Neural cell (in vitro differentiated cells): ENCODE data around the gene DPYD. TPM values are rescaled to one million over a fixed set of nuclear protein-coding genes. Genes with fewer than 3 reads are reported as not detected.

Experiments used
- H2AFZ ChIP-seq: fragments of 200-600, 300-800 bp; sonication (generic), shearing (Covaris generic); 2 replicates; pipeline ENCODE4 v1.6.0; 2014; ENCODE audit warnings: low read depth, mild to moderate bottlenecking, antibody characterized with exemption, low read length, moderate library complexity
- H3F3A ChIP-seq: fragments of 200-600 bp; shearing (Covaris generic); 2 replicates; pipeline ENCODE4 v1.6.1; 2016; ENCODE audit warnings: mild to moderate bottlenecking, moderate library complexity, mixed read lengths, antibody characterized with exemption, low read length; ENCODE audit not compliant: insufficient read depth, poor library complexity, severe bottlenecking
- H3K27ac ChIP-seq: fragments of 200-600, 300-800 bp; sonication (generic), shearing (Covaris generic); 2 replicates; pipeline ENCODE4 v1.5.1; 2014; ENCODE audit warnings: mild to moderate bottlenecking, low read length, moderate library complexity
- H3K27me3 ChIP-seq: fragments of 300-800, 200-600 bp; sonication (generic), shearing (Covaris generic); 2 replicates; pipeline ENCODE4 v1.6.0; 2014; ENCODE audit warnings: mild to moderate bottlenecking, low read depth, low read length, moderate library complexity; ENCODE audit not compliant: insufficient read depth
- H3K36me3 ChIP-seq: fragments of 300-800, 200-600 bp; sonication (generic), shearing (Covaris generic); 2 replicates; pipeline ENCODE4 v1.5.1; 2014; ENCODE audit warnings: mild to moderate bottlenecking, antibody characterized with exemption, low read length, moderate library complexity; ENCODE audit not compliant: insufficient read depth
- H3K4me2 ChIP-seq: fragments of 300-800, 200-600 bp; sonication (generic), shearing (Covaris generic); 2 replicates; pipeline ENCODE4 v1.6.0; 2014; ENCODE audit warnings: mild to moderate bottlenecking, low read length
- H3K4me3 ChIP-seq: fragments of 300-800, 200-600 bp; sonication (generic), shearing (Covaris generic); 2 replicates; pipeline ENCODE4 v1.5.1; 2014; ENCODE audit warnings: mild to moderate bottlenecking, low read length, moderate library complexity
- H3K79me2 ChIP-seq: fragments of 200-600 bp; shearing (Covaris generic); replicated peaks from 2 replicates; pipeline ENCODE4 v1.6.0; 2014; ENCODE audit warnings: mild to moderate bottlenecking, low read length, moderate library complexity; ENCODE audit not compliant: insufficient read depth
- H3K9ac ChIP-seq: fragments of 300-800, 200-600 bp; sonication (generic), shearing (Covaris generic); 2 replicates; pipeline ENCODE4 v1.6.1; 2016; ENCODE audit warnings: mild to moderate bottlenecking, low read length, mixed read lengths
- H3K9me2 ChIP-seq: fragments of 200-600 bp; shearing (Covaris generic); 2 replicates; pipeline ENCODE4 v1.6.1; 2016; ENCODE audit warnings: mild to moderate bottlenecking, low read length, mixed read lengths; ENCODE audit not compliant: insufficient read depth
- H3K9me3 ChIP-seq: fragments of 200-600, 300-800 bp; sonication (generic), shearing (Covaris generic); 2 replicates; pipeline ENCODE4 v1.6.1; 2016; ENCODE audit warnings: mild to moderate bottlenecking, mixed run types, low read length, moderate library complexity, mixed read lengths
- H4K20me1 ChIP-seq: fragments of 200-600 bp; shearing (Covaris generic); 2 replicates; pipeline ENCODE4 v1.6.1; 2016; ENCODE audit warnings: mild to moderate bottlenecking, mixed run types; ENCODE audit not compliant: insufficient read depth
- CTCF ChIP-seq: fragments of 450-650 bp; IDR thresholded peaks from 2 replicates; pipeline ENCODE4 v1.5.1; 2014; ENCODE audit warnings: antibody characterized with exemption, mild to moderate bottlenecking, moderate library complexity; ENCODE audit not compliant: poor library complexity, severe bottlenecking
- EP300 ChIP-seq: fragments of 450-650 bp; conservative IDR thresholded peaks from 2 replicates; pipeline ENCODE4 v1.6.1; 2014; ENCODE audit warnings: antibody characterized with exemption, mild to moderate bottlenecking, moderate library complexity; ENCODE audit not compliant: poor library complexity, severe bottlenecking
- EZH2 ChIP-seq: fragments of 200-600, 300-800 bp; shearing (Covaris generic), sonication (generic); IDR thresholded peaks from 2 replicates; pipeline ENCODE4 v1.6.1; 2014; ENCODE audit warnings: antibody characterized with exemption, low read length, borderline replicate concordance, mild to moderate bottlenecking; ENCODE audit not compliant: insufficient read depth, poor library complexity, severe bottlenecking
- MXI1 ChIP-seq: fragments of 450-650 bp; conservative IDR thresholded peaks from 2 replicates; pipeline ENCODE4 v1.6.1; 2014; ENCODE audit warnings: antibody characterized with exemption, mild to moderate bottlenecking; ENCODE audit not compliant: poor library complexity, severe bottlenecking
- POLR2AphosphoS5 ChIP-seq: IDR thresholded peaks from 2 replicates; pipeline ENCODE4 v1.6.1; 2012
- RAD21 ChIP-seq: fragments of 450-650 bp; conservative IDR thresholded peaks from 2 replicates; pipeline ENCODE4 v1.6.1; 2014; ENCODE audit warnings: antibody characterized with exemption, mild to moderate bottlenecking, moderate library complexity
- SMC3 ChIP-seq: fragments of 450-650 bp; conservative IDR thresholded peaks from 2 replicates; pipeline ENCODE4 v1.6.1; 2014; ENCODE audit warnings: antibody characterized with exemption, mild to moderate bottlenecking, moderate library complexity; ENCODE audit not compliant: poor library complexity
- TAF1 ChIP-seq: IDR thresholded peaks from 2 replicates; pipeline ENCODE4 v1.6.1; 2012; ENCODE audit warnings: low read depth
- polyA plus RNA-seq: library from polyadenylated mRNA; depleted of rRNA; stranded (reverse); fragments of >200 nt; gene quantifications from 2 replicates; pipeline ENCODE4 v1.2.3, GENCODE V29; 2014
- TF ChIP-seq, protein P1 (sequence below): IDR thresholded peaks from 2 replicates; pipeline ENCODE4 v1.6.1; 2012; ENCODE audit warnings: borderline replicate concordance

Gene DPYD
- polyA plus RNA-seq, 1 donor from 2014 or later = 6.7 TPM

DNA sequence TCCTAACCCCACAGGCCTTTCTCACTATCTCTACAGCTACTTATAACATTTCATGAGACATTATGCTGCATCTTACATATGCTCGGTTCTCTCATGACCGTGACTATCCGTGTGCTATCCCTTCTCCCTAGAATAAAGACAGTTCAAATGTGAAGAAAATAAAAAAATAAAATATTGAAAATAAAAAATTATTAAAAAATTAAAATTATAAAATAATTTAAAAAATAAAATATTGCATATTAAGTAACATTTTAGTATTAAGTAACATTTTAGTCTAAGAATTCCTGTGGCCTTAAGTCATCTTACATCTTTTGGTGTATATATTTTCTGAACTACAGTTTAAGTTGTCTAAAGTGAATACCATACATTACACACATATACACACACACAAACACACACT is 415.5 kb downstream of the DPYD start:
- Histone ChIP-seq H3K27ac (no peak overlapping the region), H3K27me3 (no peaks in the 10 kb centered on the region), H4K20me1 (no peaks in the 10 kb centered on the region), H3F3A (no peaks in the 10 kb centered on the region), H3K9me3 (peaks cover 6% of the 10 kb centered on the region), H3K9ac (no peak overlapping the region), H3K4me2 (no peak overlapping the region), H3K9me2 (no peaks in the 10 kb centered on the region), H3K36me3 (no peaks in the 10 kb centered on the region), H3K79me2 (no peaks in the 10 kb centered on the region), H3K4me3 (no peak overlapping the region), H2AFZ (no peak overlapping the region)
- no peak for TF ChIP-seq SMC3
- TF ChIP-seq EP300 = no peak
- no peak for TF ChIP-seq POLR2AphosphoS5
- TF ChIP-seq, protein P1, sequence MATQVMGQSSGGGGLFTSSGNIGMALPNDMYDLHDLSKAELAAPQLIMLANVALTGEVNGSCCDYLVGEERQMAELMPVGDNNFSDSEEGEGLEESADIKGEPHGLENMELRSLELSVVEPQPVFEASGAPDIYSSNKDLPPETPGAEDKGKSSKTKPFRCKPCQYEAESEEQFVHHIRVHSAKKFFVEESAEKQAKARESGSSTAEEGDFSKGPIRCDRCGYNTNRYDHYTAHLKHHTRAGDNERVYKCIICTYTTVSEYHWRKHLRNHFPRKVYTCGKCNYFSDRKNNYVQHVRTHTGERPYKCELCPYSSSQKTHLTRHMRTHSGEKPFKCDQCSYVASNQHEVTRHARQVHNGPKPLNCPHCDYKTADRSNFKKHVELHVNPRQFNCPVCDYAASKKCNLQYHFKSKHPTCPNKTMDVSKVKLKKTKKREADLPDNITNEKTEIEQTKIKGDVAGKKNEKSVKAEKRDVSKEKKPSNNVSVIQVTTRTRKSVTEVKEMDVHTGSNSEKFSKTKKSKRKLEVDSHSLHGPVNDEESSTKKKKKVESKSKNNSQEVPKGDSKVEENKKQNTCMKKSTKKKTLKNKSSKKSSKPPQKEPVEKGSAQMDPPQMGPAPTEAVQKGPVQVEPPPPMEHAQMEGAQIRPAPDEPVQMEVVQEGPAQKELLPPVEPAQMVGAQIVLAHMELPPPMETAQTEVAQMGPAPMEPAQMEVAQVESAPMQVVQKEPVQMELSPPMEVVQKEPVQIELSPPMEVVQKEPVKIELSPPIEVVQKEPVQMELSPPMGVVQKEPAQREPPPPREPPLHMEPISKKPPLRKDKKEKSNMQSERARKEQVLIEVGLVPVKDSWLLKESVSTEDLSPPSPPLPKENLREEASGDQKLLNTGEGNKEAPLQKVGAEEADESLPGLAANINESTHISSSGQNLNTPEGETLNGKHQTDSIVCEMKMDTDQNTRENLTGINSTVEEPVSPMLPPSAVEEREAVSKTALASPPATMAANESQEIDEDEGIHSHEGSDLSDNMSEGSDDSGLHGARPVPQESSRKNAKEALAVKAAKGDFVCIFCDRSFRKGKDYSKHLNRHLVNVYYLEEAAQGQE = no peak
- TF ChIP-seq MXI1 = no peak
- TF ChIP-seq CTCF = no peak
- TF ChIP-seq EZH2 = no peak
- no peak for TF ChIP-seq TAF1
- no peak for TF ChIP-seq RAD21

DNA sequence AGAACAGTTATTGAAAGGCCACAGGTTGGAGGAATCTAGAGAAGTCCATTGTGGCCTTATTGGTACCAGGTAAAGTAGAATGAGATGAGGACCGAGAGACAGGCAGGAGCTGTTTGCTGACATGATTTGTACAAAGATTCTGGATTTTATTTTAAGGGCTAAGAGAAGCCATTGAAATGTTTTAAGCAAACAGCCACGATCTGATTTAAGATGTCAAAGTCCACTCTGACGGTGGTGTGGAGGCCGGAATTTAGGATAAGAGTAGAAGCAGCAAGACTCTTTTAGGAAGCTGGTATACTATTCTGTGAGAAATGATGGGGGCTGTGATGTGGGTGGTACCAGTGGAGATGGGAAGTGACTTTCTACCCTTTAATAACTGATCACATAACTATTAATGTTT is 418.5 kb downstream of the DPYD start:
- Histone ChIP-seq H3K27ac (no peak overlapping the region), H3K79me2 (no peaks in the 10 kb centered on the region), H3K9ac (no peak overlapping the region), H3K9me3 (no peaks in the 10 kb centered on the region), H3F3A (no peaks in the 10 kb centered on the region), H3K9me2 (no peaks in the 10 kb centered on the region), H3K4me3 (no peak overlapping the region), H3K27me3 (no peaks in the 10 kb centered on the region), H3K4me2 (no peak overlapping the region), H2AFZ (no peak overlapping the region), H4K20me1 (no peaks in the 10 kb centered on the region), H3K36me3 (no peaks in the 10 kb centered on the region)
- TF ChIP-seq EP300 = no peak
- TF ChIP-seq RAD21 = no peak
- no peak for TF ChIP-seq TAF1
- TF ChIP-seq POLR2AphosphoS5 = no peak
- TF ChIP-seq SMC3 = no peak
- no peak for TF ChIP-seq CTCF
- TF ChIP-seq MXI1 = no peak
